Measurements from ENCODE around the gene STRAP.

The STRAP gene, protein sequence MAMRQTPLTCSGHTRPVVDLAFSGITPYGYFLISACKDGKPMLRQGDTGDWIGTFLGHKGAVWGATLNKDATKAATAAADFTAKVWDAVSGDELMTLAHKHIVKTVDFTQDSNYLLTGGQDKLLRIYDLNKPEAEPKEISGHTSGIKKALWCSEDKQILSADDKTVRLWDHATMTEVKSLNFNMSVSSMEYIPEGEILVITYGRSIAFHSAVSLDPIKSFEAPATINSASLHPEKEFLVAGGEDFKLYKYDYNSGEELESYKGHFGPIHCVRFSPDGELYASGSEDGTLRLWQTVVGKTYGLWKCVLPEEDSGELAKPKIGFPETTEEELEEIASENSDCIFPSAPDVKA

GRCh38 chr12:15882118-15882971 lies at the start of gene STRAP:
TSS of gene STRAP (plus strand) at chr12:15882387. CDS start at chr12:15882708, 321 bp downstream.
- peak; percentile 94 for DNase-seq (ENCODE audit: low read depth)

DNA sequence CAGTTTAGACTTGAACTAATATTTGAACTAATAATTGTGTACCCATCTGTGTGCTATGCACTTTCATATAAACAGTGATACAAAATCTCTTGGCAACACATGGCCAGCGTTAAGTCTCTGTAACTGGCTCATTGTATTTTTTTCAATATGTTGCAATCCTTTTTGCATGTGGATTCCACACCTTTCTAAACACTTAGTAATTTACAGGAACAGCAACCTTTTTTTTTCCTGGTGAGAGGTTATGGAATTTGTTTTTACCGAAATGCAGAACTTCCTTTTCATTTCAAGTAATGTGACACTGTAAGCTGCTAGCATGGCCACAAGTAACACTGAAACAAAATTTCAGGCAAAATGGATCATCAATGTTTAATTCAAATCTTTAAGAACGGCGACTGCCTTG lies 47.6 kb upstream of the STRAP start:
- DNase-seq (ENCODE audit: low read depth) = no peak

- no peak for DNase-seq (ENCODE audit: low read depth)
These were observed 44.9 kb upstream of the STRAP start for GRCh38 chr12:15837141-15837790.

GRCh38 chr12:15839041-15839440 lies 43.1 kb upstream of the STRAP start:
- no peak for DNase-seq (ENCODE audit: low read depth)

- no peak for DNase-seq (ENCODE audit: low read depth)
These were observed 42.5 kb upstream of the STRAP start for GRCh38 chr12:15839682-15840081.

GRCh38 chr12:15842108-15842507 lies 40.1 kb upstream of the STRAP start:
- DNase-seq (ENCODE audit: low read depth) = no peak

DNA sequence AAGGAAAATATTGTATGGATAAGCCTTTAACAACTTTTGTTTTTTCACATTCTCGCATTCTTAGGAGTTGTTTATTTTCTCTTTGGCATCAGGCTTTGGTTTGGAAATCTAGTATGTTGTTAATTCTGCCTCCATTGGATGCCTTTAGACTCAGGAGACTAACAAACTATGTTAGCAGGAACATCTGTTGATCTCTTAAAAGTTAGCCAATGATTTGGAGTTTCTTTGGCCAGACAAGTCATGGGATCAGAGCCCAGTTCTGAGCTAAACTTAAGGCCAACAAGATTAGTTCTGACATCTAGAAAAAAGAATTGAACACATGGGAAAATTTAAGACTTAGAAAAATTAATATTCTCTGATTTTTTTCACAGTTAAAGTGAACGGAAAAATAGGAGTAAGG lies 35.3 kb upstream of the STRAP start:
- DNase-seq (ENCODE audit: low read depth) = no peak

- DNase-seq (ENCODE audit: low read depth) = no peak
These were observed 33.6 kb upstream of the STRAP start for GRCh38 chr12:15848606-15849005.

DNA sequence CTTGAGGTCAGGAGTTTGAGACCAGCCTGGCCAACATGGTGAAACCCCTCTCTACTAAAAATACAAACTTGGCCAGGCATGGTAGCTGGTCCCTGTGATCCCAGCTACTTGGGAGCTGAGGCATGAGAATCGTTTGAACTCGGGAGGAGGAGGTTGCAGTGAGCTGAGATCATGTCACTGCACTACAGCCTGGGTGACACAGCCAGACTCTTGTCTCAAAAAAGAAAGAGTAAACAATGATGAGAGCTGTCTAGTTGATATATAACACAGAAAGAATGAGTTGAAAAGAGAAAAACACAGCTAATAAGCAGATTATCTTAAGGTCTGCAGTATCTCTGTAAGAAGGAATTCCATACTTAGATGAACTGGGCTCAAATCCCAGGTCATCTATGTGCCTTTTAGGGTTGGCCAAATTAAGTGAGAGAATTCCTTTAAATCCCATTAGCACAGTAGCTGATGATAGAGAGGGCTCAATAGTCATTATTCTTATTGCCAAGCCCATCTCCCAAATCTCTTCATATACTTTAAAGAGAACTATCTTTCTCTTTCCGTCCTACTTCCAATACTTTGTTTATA lies 31.1 kb upstream of the STRAP start:
- no peak for DNase-seq (ENCODE audit: low read depth)

- DNase-seq (ENCODE audit: low read depth) = no peak
These were observed 30.3 kb upstream of the STRAP start for GRCh38 chr12:15851919-15852318.

DNA sequence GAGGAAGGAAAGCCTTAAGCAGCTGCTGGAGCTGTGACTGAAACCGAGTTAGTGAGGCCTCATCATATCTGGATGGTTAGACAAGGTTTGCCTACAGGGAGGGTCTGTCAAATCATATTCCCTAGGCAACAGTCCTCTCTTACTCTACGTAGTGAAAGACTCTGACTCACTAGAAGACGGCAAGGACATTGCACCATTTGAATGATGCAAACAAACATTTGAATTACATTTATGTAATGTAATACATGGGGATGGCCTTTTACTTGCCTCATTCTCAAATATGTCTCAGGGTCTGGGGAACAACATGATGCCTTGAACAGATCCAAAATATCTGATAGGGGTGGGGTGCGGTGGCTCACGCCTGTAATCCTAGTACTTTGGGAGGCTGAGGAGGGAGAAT lies 29.8 kb upstream of the STRAP start:
- no peak for DNase-seq (ENCODE audit: low read depth)

GRCh38 chr12:15853877-15854276 lies 28.3 kb upstream of the STRAP start:
- DNase-seq (ENCODE audit: low read depth) = no peak

- DNase-seq (ENCODE audit: low read depth) = no peak
These were observed 27.3 kb upstream of the STRAP start for GRCh38 chr12:15854916-15855315.

DNA sequence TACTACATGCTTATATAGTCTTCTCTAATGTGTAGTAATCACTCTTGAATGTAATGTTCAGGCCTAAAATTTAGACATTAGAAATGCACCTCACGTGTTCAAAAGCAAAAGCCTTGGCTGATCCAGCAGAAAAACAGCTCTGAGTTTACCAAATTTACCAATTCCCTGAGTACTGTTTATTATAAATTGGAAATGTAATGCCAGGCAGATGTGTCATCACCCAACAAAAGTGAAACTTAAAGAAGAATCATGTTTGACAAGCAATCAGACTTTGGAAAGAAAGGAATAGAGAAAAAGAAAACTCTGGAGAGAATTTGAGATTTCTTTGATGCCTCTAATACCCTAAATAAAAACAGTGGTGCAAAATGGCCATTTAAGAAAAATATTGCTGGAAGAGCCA lies 26.5 kb upstream of the STRAP start:
- no peak for DNase-seq (ENCODE audit: low read depth)

- no peak for DNase-seq (ENCODE audit: low read depth)
These were observed 25.8 kb upstream of the STRAP start for GRCh38 chr12:15856097-15856982.

GRCh38 chr12:15858353-15858752 lies 23.8 kb upstream of the STRAP start:
- DNase-seq (ENCODE audit: low read depth) = no peak

- no peak for DNase-seq (ENCODE audit: low read depth)
These were observed 23.1 kb upstream of the STRAP start for GRCh38 chr12:15859116-15859515.

- no peak for DNase-seq (ENCODE audit: low read depth)
These were observed 20.8 kb upstream of the STRAP start for GRCh38 chr12:15861404-15861803.

DNA sequence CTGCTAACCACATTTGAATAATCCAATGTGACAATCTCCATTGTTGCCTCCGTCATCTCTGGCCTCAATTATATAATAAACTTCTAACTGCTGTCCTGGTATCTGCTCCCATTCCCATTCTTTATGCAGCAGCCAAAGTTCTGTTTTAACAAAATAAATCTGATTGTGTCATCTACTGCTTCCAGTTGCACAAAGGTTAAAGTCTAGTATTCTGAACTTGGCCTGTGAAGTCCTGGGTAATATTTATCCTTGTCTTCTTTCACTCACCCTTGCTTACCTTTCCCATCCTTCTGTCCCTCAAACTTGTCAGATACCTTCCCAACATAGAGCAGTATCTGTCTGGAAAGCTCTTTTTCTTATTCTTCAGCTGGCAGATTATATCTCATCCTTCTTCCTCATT lies 19.3 kb upstream of the STRAP start:
- DNase-seq (ENCODE audit: low read depth) = no peak

GRCh38 chr12:15863372-15863771 lies 18.8 kb upstream of the STRAP start:
- no peak for DNase-seq (ENCODE audit: low read depth)

- no peak for DNase-seq (ENCODE audit: low read depth)
These were observed 18.2 kb upstream of the STRAP start for GRCh38 chr12:15863984-15864383.
